HepG2 (cell line): ENCODE measurements around the gene ID3. TPM values are rescaled to one million over a fixed set of nuclear protein-coding genes. Genes with fewer than 3 reads are reported as not detected.

Experiments used
- ARID4A ChIP-seq: sonication (generic); formaldehyde crosslinking; IDR thresholded peaks from 2 replicates; pipeline ENCODE4 v1.5.0; 2020; ENCODE audit warnings: mild to moderate bottlenecking, missing genetic modification reagents, borderline replicate concordance
- NFATC3 ChIP-seq: sonication (generic); formaldehyde crosslinking; IDR thresholded peaks from 2 replicates; pipeline ENCODE4 v1.5.1; 2020; ENCODE audit warnings: mild to moderate bottlenecking, missing genetic modification reagents
- TERF1 ChIP-seq: sonication (generic); formaldehyde crosslinking; IDR thresholded peaks from 2 replicates; pipeline ENCODE4 v1.8.0; 2022; ENCODE audit warnings: mild to moderate bottlenecking, missing genetic modification reagents, moderate library complexity
- ZEB1 ChIP-seq: IDR thresholded peaks from 2 replicates; pipeline ENCODE4 v1.6.1; 2012; ENCODE audit warnings: mild to moderate bottlenecking, low read depth, inconsistent platforms; ENCODE audit not compliant: insufficient replicate concordance
- ZFY ChIP-seq: sonication (generic); formaldehyde crosslinking; IDR thresholded peaks from 2 replicates; pipeline ENCODE4 v1.4.0; 2020; ENCODE audit warnings: missing genetic modification reagents
- ZNF367 ChIP-seq: sonication (generic); formaldehyde crosslinking; IDR thresholded peaks from 2 replicates; pipeline ENCODE4 v1.4.0; 2020; ENCODE audit warnings: missing genetic modification reagents, borderline replicate concordance
- ZNF891 ChIP-seq: sonication (generic); formaldehyde crosslinking; IDR thresholded peaks from 2 replicates; pipeline ENCODE4 v1.5.0; 2020; ENCODE audit warnings: mild to moderate bottlenecking, missing genetic modification reagents
- polyA plus RNA-seq, 8 experiments: library from polyadenylated mRNA; depleted of rRNA in 3 of 8; stranded (reverse) in 7 of 8; unstranded in 1 of 8; fragments of >200 nt; fragmentation: Illumina TruSeq in 4 of 8; extraction: Trizol in 4 of 8; gene quantifications; 2 replicates each; pipeline versions ENCODE4 v1.2.1 to v1.2.3, GENCODE V29; 2011 to 2016; ENCODE audit warnings: low read depth in 4 of 8, missing spikeins in 1 of 8, mixed read lengths in 1 of 8; ENCODE audit not compliant: insufficient read depth in 1 of 8
- total RNA-seq, 5 experiments: library from RNA; depleted of rRNA; stranded (reverse); fragments of >200 nt; fragmentation: Illumina TruSeq; extraction: Trizol; gene quantifications; 2 replicates each; pipeline ENCODE4 v1.2.3, GENCODE V29; 2016; ENCODE audit warnings: low read depth in 1 of 5
- TF ChIP-seq, protein P1 (sequence below): sonication (generic); formaldehyde crosslinking; IDR thresholded peaks from 2 replicates; pipeline ENCODE4 v1.4.0; 2020; ENCODE audit warnings: missing genetic modification reagents
- TF ChIP-seq, protein P2 (sequence below): sonication (generic); formaldehyde crosslinking; IDR thresholded peaks from 2 replicates; pipeline ENCODE4; 2020; ENCODE audit warnings: missing genetic modification reagents, mild to moderate bottlenecking, borderline replicate concordance

The ID3 gene
- total and polyA plus RNA-seq, 2 of the 13 experiments (the other 11 are each of a cell fraction or from before 2014, with no cell fraction given) = 64.8 to 115 TPM

DNA sequence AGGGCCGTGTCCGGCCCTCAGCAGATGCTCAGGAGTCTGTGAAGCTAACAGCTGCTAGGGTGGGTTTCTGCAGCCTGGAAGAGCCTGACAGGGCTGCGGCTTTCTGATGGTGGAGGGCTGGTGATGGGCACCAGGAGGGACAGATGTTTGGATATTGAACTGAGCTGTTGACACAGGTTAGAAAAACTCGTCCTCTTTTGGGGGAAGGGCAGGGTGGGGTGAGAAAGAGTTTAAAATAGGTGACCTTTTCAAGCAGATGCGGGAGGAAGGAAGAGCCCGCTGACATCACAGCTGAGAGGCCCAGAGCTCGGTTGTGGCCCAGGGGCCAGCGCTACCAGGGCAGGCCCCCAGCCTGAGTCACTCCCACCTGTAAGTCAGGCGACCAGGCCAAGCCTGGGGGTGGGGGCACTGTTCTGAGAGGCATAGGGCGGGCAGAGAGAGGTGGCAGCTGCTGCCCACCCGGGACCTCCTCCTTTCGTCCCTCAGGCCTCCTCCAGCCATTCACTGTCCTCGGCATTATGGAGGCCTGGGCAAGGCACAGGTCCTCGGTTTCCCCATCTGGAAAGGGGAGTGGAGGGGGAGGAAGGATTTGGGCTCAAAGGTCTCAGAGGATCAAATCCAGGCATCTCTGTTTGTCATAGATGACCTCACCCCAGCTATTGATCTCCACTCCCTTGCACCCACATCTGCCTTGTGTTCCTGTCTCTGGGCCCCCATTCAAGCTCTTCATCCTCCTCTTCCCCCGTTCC lies 32.3 kb upstream of the ID3 start (continued):
- 0 out of 2 replicates have a peak, but pooled peaks have one; percentile 38 for TF ChIP-seq ZNF891 (CRISPR knock-in tag)
- TF ChIP-seq, protein P1, sequence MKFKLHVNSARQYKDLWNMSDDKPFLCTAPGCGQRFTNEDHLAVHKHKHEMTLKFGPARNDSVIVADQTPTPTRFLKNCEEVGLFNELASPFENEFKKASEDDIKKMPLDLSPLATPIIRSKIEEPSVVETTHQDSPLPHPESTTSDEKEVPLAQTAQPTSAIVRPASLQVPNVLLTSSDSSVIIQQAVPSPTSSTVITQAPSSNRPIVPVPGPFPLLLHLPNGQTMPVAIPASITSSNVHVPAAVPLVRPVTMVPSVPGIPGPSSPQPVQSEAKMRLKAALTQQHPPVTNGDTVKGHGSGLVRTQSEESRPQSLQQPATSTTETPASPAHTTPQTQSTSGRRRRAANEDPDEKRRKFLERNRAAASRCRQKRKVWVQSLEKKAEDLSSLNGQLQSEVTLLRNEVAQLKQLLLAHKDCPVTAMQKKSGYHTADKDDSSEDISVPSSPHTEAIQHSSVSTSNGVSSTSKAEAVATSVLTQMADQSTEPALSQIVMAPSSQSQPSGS (CRISPR knock-in tag) = peak; percentile 13; the same call in 1 of the 2 replicates
- no peak for TF ChIP-seq TERF1 (CRISPR knock-in tag)
- 0 out of 2 replicates have a peak, but pooled peaks have one; percentile 46 for TF ChIP-seq ARID4A (CRISPR knock-in tag)
- TF ChIP-seq NFATC3 (CRISPR knock-in tag) = no peak
- TF ChIP-seq ZNF367 (CRISPR knock-in tag) = no peak
- TF ChIP-seq, protein P2, sequence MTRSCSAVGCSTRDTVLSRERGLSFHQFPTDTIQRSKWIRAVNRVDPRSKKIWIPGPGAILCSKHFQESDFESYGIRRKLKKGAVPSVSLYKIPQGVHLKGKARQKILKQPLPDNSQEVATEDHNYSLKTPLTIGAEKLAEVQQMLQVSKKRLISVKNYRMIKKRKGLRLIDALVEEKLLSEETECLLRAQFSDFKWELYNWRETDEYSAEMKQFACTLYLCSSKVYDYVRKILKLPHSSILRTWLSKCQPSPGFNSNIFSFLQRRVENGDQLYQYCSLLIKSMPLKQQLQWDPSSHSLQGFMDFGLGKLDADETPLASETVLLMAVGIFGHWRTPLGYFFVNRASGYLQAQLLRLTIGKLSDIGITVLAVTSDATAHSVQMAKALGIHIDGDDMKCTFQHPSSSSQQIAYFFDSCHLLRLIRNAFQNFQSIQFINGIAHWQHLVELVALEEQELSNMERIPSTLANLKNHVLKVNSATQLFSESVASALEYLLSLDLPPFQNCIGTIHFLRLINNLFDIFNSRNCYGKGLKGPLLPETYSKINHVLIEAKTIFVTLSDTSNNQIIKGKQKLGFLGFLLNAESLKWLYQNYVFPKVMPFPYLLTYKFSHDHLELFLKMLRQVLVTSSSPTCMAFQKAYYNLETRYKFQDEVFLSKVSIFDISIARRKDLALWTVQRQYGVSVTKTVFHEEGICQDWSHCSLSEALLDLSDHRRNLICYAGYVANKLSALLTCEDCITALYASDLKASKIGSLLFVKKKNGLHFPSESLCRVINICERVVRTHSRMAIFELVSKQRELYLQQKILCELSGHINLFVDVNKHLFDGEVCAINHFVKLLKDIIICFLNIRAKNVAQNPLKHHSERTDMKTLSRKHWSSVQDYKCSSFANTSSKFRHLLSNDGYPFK (CRISPR knock-in tag) = peak; percentile 46; the same call in 1 of the 2 replicates
- TF ChIP-seq ZFY (CRISPR knock-in tag) = peak; percentile 59; the same call in 1 of the 2 replicates
- no peak for TF ChIP-seq ZEB1
